Vagina (tissue), 2 donors: ENCODE data around the gene TM4SF5. TPM values are rescaled to one million over a fixed set of nuclear protein-coding genes. Genes with fewer than 3 reads are reported as not detected.
A peak's percentile ranks its signal among the peaks of the same experiment; 100 is the strongest.

Experiments
- DNase-seq, 2 donors: peaks; one replicate each; pipeline ENCODE4 v3.0.0-alpha.2; 2017; ENCODE audit errors: extremely low spot score in 2 of 2
- H3K27ac ChIP-seq: fragments of 200-600 bp; sonication (generic); one replicate; pipeline ENCODE4 v1.5.1; 2019
- H3K27me3 ChIP-seq: fragments of 200-600 bp; sonication (generic); one replicate; pipeline ENCODE4 v1.5.1; 2019
- H3K36me3 ChIP-seq, 2 donors: fragments of 200-600 bp; sonication (generic); one replicate each; pipeline ENCODE4 v1.5.1; 2017 to 2019
- H3K4me1 ChIP-seq: fragments of 200-600 bp; sonication (generic); one replicate; pipeline ENCODE4 v1.5.1; 2019
- H3K4me3 ChIP-seq, 2 donors: fragments of 200-600 bp; sonication (generic); 1 replicate in 1 of 2; 2 replicates in 1 of 2; pipeline ENCODE4 v1.5.1; 2016 to 2019
- H3K9me3 ChIP-seq: fragments of 200-600 bp; sonication (generic); one replicate; pipeline ENCODE4 v1.5.1; 2019
- POLR2A ChIP-seq, 2 donors: fragments of 450-650 bp; IDR thresholded peaks; one replicate each; pipeline ENCODE4 v1.6.1; 2017; ENCODE audit warnings: antibody characterized with exemption in 2 of 2, mild to moderate bottlenecking in 2 of 2, moderate library complexity in 2 of 2
- POLR2AphosphoS5 ChIP-seq, 2 donors: sonication (generic); formaldehyde crosslinking; IDR thresholded peaks; one replicate each; pipeline ENCODE4 v1.9.0; 2017; ENCODE audit warnings: antibody characterized with exemption in 2 of 2, mild to moderate bottlenecking in 2 of 2, low read depth in 1 of 2; ENCODE audit not compliant: insufficient read depth in 1 of 2
- intact Hi-C: fragments of 100-400 bp; cut with DNase I; formaldehyde crosslinking; loops from one replicate; pipeline ENCODE4 v1.15.1; 2023
- total RNA-seq: library from RNA; depleted of rRNA; stranded (reverse); fragments of >200 nt; gene quantifications from one replicate; pipeline ENCODE4 v1.2.3, GENCODE V29; 2016
- TF ChIP-seq, protein P1 (sequence below), 3 experiments: fragments of 450-650 bp in 2 of 3; fragments of 200-600 bp in 1 of 3; sonication (generic) in 1 of 3; IDR thresholded peaks; one replicate each; pipeline ENCODE4 v1.5.1; 2017 to 2019; ENCODE audit warnings: antibody characterized with exemption in 3 of 3, mild to moderate bottlenecking in 2 of 3, moderate library complexity in 2 of 3

Gene TM4SF5
- total RNA-seq, 1 donor from 2014 or later = not detected

DNA sequence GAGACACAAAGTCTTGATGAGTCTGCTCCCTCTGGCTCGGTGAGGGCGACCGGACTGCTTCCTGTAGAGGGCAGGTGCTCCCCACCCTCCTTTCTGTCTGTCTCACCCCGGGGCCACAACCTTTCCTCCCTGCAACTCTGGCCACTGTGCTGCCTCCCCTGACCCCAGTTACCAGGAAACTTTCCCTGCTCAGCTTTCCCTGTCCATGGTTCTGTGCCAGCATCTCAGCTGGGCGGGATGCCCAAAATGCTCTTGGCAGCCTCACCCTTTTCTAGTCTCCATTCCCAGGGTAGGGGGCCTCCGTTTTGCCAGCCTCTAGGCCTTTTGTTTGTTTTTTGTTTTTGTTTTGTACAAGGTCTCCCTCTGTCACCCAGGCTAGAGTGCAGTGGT, 36.7 kb downstream of the TM4SF5 start:
- H3K4me1 ChIP-seq = peaks cover 24% of the 10 kb centered on the region
- no peak for DNase-seq
- TF ChIP-seq POLR2A (IDR thresholded peaks at IDR 0.05) (no peak), POLR2AphosphoS5 (IDR thresholded peaks at IDR 0.05; ENCODE audit: insufficient read depth in 1 of 2, low read depth in 1 of 2) (no peak)
- TF ChIP-seq, protein P1, sequence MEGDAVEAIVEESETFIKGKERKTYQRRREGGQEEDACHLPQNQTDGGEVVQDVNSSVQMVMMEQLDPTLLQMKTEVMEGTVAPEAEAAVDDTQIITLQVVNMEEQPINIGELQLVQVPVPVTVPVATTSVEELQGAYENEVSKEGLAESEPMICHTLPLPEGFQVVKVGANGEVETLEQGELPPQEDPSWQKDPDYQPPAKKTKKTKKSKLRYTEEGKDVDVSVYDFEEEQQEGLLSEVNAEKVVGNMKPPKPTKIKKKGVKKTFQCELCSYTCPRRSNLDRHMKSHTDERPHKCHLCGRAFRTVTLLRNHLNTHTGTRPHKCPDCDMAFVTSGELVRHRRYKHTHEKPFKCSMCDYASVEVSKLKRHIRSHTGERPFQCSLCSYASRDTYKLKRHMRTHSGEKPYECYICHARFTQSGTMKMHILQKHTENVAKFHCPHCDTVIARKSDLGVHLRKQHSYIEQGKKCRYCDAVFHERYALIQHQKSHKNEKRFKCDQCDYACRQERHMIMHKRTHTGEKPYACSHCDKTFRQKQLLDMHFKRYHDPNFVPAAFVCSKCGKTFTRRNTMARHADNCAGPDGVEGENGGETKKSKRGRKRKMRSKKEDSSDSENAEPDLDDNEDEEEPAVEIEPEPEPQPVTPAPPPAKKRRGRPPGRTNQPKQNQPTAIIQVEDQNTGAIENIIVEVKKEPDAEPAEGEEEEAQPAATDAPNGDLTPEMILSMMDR (IDR thresholded peaks at IDR 0.05) = no peak
- no peaks in the 10 kb centered on the region for H3K27me3 ChIP-seq
- H3K27ac ChIP-seq = peak overlapping the region; percentile 85
- H3K4me3 ChIP-seq = peak overlapping the region; percentile 95 to 96
- H3K36me3 ChIP-seq = no peaks in the 10 kb centered on the region
- H3K9me3 ChIP-seq = no peaks in the 10 kb centered on the region
- intact Hi-C loops = no loop called here

DNA sequence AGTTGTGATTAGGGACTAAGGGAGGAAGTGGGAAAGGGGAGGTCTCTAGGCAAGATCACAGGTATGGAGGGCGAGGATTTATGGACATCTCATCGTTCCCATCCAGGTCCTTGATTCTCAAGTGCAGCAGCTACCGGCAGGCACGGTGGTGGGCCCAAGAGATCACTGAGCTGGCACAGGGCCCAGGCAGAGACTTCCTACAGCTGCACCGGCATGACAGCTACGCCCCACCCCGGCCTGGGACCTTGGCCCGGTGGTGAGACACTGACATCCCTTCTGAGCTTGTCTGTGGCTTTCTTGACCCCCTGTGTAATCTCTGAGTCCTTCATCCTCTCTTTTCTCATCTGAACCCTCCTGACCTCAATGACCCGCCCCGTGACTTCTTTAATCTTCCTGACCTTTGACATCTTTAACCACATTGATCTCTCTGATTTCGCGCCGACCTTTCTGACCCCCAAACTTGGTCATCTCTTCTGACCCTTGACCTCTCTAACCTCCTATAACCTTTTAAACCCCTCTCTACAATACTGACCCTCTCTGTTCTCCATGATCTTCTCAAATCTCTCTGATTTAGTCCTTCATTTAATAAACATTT, 39.1 kb downstream of the TM4SF5 start:
- TF ChIP-seq POLR2A (IDR thresholded peaks at IDR 0.05) (no peak), POLR2AphosphoS5 (IDR thresholded peaks at IDR 0.05; ENCODE audit: insufficient read depth in 1 of 2, low read depth in 1 of 2) (no peak)
- TF ChIP-seq, protein P1 (IDR thresholded peaks at IDR 0.05) = no peak
- no peaks in the 10 kb centered on the region for H3K9me3 ChIP-seq
- DNase-seq = no peak
- intact Hi-C loops = no loop called here
- no peaks in the 10 kb centered on the region for H3K27me3 ChIP-seq
- no peak overlapping the region for H3K27ac ChIP-seq
- peaks cover 24% of the 10 kb centered on the region for H3K4me1 ChIP-seq
- H3K36me3 ChIP-seq = peaks cover 0 to 9% of the 10 kb centered on the region in 2 donors
- no peak overlapping the region for H3K4me3 ChIP-seq

DNA sequence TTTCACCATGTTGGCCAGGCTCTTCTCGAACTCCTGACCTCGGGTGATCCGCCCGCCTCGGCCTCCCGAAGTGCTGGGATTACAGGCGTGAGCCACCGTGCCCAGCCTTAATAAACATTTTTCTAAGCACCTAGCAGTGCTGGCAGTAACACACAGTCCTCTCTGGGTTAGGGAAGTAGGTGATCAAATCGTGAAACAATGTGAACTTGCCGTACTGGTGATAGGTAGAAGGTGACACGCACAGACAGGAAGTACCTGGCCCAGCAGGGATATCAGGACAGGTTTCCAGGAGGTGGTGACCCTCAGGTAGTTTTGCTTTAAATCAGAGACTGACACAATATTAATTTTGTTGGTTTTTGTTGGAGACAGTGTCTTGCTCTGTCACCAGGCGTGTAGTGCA, 39.8 kb downstream of the TM4SF5 start:
- TF ChIP-seq POLR2A (IDR thresholded peaks at IDR 0.05) (no peak), POLR2AphosphoS5 (IDR thresholded peaks at IDR 0.05; ENCODE audit: insufficient read depth in 1 of 2, low read depth in 1 of 2) (no peak)
- TF ChIP-seq, protein P1 (IDR thresholded peaks at IDR 0.05) = no peak
- no peaks in the 10 kb centered on the region for H3K27me3 ChIP-seq
- H3K27ac ChIP-seq = no peak overlapping the region
- intact Hi-C loops = no loop called here
- H3K36me3 ChIP-seq = peaks cover 0 to 11% of the 10 kb centered on the region in 2 donors
- no peak overlapping the region for H3K4me3 ChIP-seq
- H3K9me3 ChIP-seq = no peaks in the 10 kb centered on the region
- DNase-seq = no peak
- H3K4me1 ChIP-seq = peaks cover 17% of the 10 kb centered on the region

DNA sequence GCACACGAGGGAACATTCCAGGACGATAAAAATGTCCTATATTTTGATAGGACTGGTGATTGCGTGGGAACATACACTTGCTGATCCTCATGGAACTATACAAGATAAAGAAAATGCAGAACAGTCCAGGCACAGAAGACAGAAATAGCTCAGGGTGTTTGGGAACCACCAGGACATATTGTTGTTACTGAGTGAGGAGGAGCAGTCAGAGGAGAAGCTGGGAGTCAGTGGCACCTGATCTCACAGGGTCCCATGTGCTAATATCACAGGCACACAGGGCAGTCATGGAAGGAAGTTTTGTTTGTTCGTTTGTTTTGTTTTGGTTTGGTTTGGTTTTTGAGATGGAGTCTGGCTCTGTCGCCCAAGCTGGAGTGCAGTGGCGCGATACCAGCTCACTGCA, 41.0 kb downstream of the TM4SF5 start:
- no peaks in the 10 kb centered on the region for H3K27me3 ChIP-seq
- no peaks in the 10 kb centered on the region for H3K9me3 ChIP-seq
- TF ChIP-seq POLR2A (IDR thresholded peaks at IDR 0.05) (no peak), POLR2AphosphoS5 (IDR thresholded peaks at IDR 0.05; ENCODE audit: insufficient read depth in 1 of 2, low read depth in 1 of 2) (no peak)
- TF ChIP-seq, protein P1 (IDR thresholded peaks at IDR 0.05) = no peak
- intact Hi-C loops = no loop called here
- no peak overlapping the region for H3K27ac ChIP-seq
- H3K4me3 ChIP-seq = no peak overlapping the region
- no peak for DNase-seq
- peaks cover 0 to 23% of the 10 kb centered on the region in 2 donors for H3K36me3 ChIP-seq
- peaks cover 11% of the 10 kb centered on the region for H3K4me1 ChIP-seq

DNA sequence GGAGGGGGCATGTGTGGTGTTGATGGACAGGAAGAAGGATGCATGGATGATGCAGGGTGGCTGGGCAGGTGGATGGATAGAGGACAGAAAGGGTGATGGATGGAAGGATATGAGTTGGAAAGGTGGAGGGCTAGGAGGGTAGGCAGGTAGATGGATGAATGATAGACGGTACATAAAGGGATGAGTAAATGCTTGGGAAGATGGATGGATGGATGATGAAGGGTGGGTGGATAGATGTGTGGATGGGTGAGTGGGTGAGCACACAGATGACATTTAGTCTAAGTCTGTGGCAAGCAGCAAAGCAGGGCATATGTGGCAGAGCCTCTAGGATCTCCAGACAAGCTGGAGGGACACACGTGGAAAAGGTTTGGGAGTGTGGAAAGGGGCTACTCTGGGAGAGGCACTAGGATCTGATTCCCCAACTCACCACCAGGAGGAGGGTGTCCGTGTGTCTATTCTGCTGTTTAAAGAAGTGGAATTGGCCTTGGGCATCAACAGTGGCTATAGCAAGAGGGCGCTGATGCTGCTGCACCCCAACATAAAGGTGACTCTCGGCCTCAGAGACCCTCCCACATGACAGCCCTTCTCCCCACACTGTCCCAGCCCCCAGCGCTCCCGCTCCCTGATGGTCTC, 43.5 kb downstream of the TM4SF5 start:
- DNase-seq = no peak
- Histone ChIP-seq H3K4me3 (no peak overlapping the region), H3K27ac (no peak overlapping the region), H3K27me3 (no peaks in the 10 kb centered on the region), H3K4me1 (no peaks in the 10 kb centered on the region), H3K36me3 (peaks cover 0 to 45% of the 10 kb centered on the region in 2 donors), H3K9me3 (no peaks in the 10 kb centered on the region)
- intact Hi-C loops = no loop called here
- TF ChIP-seq, protein P1 (IDR thresholded peaks at IDR 0.05) = no peak
- TF ChIP-seq POLR2AphosphoS5 (IDR thresholded peaks at IDR 0.05; ENCODE audit: insufficient read depth in 1 of 2, low read depth in 1 of 2) = no peak
- TF ChIP-seq POLR2A (IDR thresholded peaks at IDR 0.05) = no peak
